GM12865 (cell line): Measurements from ENCODE around the gene ZBTB46.

ENCODE experiments used
- DNase-seq: peaks from one replicate; pipeline ENCODE4 v3.0.0; 2010; ENCODE audit warnings: low read depth
- H3K4me3 ChIP-seq: 2 replicates; pipeline ENCODE4 v1.5.1; 2011; ENCODE audit warnings: mild to moderate bottlenecking, low read depth, low read length, control low read depth
- TF ChIP-seq, protein P1 (sequence below): IDR thresholded peaks from 2 replicates; pipeline ENCODE4 v1.5.1; 2011; ENCODE audit warnings: low read length, control low read depth, low read depth, inconsistent platforms; ENCODE audit not compliant: insufficient read depth; ENCODE audit errors: missing control alignments

The ZBTB46 gene

DNA sequence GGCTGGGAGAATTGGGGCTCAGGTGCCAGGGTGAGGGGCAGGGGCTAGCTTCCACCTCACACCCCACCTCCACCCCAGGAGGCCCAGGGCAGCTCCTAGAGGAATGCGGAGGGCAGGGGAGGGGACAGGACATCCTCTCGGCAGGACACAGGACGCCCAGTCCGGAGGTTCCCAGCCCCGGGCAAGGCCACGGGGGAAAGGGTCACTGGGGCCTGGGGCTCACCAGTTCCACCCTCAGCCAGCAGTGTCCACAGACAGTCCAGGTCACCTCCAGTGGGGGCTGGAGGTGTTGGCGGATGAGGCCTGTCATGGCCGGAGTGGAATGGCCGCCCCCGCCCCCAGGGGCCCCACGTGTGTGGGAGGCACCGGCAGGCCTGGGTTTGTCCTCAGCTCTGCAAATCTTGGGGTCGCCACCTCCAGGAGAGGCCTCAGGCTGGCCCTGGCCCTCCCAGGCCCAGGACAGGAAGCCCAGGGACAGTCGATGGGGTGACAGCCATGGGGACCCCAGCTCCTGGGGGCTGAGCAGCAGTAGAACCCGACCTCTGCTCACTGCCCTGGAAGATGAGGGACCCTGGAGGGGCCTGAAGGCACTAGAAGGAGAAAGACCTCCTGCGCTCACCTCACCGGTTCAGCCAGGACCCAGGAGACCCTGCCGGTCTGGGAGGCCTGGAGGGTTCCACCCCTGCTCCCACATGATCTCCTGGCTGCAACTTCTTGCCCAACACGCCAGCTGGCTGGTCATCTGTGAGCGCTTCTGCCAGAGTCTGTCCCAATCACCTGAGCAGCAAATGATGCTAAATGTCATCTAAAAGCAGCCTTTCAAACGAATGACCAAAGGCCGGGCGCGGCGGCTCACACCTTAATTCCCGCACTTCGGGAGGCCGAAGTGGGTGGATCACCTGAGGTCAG is 17.2 kb upstream of the ZBTB46 start:
- no peak for DNase-seq
- TF ChIP-seq, protein P1, sequence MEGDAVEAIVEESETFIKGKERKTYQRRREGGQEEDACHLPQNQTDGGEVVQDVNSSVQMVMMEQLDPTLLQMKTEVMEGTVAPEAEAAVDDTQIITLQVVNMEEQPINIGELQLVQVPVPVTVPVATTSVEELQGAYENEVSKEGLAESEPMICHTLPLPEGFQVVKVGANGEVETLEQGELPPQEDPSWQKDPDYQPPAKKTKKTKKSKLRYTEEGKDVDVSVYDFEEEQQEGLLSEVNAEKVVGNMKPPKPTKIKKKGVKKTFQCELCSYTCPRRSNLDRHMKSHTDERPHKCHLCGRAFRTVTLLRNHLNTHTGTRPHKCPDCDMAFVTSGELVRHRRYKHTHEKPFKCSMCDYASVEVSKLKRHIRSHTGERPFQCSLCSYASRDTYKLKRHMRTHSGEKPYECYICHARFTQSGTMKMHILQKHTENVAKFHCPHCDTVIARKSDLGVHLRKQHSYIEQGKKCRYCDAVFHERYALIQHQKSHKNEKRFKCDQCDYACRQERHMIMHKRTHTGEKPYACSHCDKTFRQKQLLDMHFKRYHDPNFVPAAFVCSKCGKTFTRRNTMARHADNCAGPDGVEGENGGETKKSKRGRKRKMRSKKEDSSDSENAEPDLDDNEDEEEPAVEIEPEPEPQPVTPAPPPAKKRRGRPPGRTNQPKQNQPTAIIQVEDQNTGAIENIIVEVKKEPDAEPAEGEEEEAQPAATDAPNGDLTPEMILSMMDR, result no peak
- H3K4me3 ChIP-seq, result no peak overlapping the region

DNA sequence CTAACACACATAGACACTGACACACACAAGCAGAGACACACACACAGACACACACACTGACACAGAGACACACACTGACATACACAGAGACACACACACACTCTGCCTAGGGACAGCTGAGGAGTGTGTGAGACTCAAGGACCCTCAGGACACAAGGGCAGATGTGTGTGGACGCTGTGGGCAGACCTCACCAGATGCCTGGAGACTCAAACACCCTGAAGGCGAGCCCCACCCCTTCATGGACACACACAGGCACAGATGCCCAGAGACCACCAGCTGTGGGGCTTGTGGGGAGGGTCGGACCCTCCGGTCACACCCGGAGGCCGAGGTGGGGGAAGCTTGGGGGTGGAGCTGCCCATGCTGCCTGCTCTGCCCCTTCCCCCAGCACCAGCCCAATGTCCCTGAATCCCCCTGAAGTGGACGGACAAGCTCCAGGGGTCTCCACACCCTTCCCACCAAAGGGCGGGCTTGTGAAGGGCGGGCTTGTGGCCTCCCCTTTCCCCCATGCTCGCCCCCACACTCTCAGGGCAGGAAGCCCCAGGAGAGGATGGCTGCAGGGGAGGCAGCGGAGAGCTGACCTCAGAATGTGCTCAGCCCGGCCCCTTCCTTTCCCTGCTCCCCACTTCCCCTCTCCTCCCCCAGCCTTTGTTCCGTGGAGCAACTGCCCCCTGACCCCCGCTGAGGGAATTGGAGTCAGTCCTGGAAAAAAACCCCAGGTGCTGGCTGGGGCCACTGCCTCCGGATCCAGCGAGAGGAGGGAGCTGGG is 16.4 kb upstream of the ZBTB46 start:
- no peak overlapping the region for H3K4me3 ChIP-seq
- DNase-seq, result no peak
- TF ChIP-seq, protein P1, result no peak

DNA sequence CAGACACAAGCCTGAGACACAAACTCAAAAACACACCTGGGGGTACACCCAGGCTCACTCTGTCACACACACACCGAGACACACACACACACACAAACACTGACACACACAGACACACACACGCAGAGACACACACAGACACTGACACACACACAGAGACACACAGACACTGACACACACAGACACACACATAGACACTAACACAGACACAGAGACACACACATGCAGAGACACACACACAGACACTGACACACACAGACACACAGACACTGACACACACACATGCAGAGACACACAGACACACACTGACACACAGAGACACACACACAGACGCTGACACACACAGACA is 15.8 kb upstream of the ZBTB46 start:
- no peak for DNase-seq
- TF ChIP-seq, protein P1, result no peak
- no peak overlapping the region for H3K4me3 ChIP-seq

DNA sequence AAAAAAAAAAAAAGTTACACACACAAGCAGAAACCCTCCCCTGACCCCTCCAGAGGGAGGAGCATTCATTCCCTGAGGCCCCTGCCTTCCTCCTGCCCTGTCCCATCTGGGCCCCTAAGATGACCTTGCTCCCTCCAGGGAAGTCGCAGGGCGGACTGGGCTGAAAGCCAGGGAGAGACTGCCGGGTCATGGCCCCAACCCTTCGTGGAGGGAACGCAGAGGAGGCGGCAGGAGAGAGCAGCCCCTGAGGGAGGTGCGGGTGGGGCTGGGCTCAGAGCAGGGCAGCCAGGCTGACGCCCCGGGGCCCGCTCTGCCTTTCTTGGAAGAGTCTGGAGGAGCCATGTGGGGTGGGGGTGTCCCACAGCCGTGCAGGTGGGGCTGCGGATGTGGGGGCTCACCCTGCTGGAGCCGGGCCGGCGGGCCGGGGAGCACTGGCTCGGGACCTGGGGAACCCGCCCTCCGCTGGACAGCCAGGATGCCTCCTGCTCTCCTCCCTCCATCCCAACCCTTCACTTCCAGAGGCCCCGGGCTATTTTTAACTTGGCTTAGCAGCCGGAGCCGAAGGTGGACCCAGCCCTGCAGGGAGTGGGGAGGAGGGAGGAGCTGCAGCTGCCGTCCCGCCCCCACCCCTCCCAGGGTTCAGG is 15.2 kb upstream of the ZBTB46 start:
- no peak overlapping the region for H3K4me3 ChIP-seq
- no peak for DNase-seq
- TF ChIP-seq, protein P1, result no peak

DNA sequence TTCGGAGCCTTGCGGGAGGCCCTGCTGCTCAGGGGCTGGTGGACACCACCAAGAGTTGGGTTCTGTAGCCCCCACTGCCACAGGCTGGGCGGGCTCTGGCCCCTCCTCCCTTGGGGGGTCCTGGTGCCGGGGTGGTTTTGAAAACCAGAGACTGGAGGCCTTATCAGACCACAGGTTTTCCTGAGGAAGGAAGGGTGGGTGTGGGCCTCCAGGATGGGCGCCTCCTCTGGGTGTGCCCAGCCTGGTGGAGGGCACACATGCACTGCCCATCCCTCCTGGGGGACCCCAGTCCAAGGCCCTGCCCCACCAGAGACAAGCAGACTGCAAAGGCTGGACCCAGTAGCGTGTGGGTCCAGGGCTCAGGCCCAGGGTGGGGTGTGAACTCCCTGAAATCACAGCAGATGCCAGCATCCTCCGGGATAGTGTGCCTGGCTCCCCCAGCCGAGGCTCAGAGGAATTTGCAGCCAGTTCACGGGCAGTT is 13.5 kb upstream of the ZBTB46 start:
- H3K4me3 ChIP-seq, result no peak overlapping the region
- no peak for DNase-seq

DNA sequence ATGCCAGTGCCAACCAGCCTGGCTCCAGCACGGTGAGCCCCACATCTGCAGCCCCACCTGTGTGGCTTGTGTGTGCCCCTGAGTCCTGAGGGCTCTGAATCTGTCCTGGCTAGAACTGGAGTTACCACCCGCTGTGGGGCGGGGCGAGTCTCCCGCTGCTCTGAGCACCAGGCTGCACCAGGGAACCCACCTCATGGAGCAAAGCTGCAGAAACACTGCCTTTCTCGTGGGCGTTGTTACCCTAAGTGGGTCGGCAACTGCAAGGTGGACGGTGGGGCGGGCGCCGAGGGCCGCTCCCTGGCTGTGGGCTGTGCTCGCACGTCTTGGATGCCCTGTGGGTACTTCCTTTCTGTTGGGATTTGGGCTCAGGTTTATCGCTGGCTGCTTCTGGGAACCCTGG is 12.7 kb upstream of the ZBTB46 start:
- no peak for DNase-seq
- TF ChIP-seq, protein P1, result no peak
- H3K4me3 ChIP-seq, result no peak overlapping the region

More for the DNA sequence above, 13.5 kb upstream of the ZBTB46 start:
- TF ChIP-seq, protein P1, result no peak
